ENCODE data around the gene MUC2.
"Not testable (repeated sequence)": the region's sequence is repeated elsewhere in the genome, so short reads cannot be mapped to it uniquely, and the experiment has no call there.

Gene MUC2

GRCh38 chr11:1109918-1110705 lies 35.4 kb downstream of the MUC2 start:
- Histone ChIP-seq H3K4me3 (no peak overlapping the region), H3K4me1 (peaks cover 0 to 5% (median 0%) of the 10 kb centered on the region in 10 experiments; a peak in 4 of 20 replicates), H3K4me2 (no peak overlapping the region), H3K27ac (no peak overlapping the region), H3K9ac (no peak overlapping the region), H3K27me3 (no peaks in the 10 kb centered on the region), H3K9me3 (replicated peaks in 1 of 11) (peaks cover 0 to 4% (median 0%) of the 10 kb centered on the region in 11 experiments; a peak in 1 of 22 replicates), H4K20me1 (peaks cover 0 to 4% (median 0%) of the 10 kb centered on the region in 11 experiments; a peak in 2 of 22 replicates), H3K36me3 (no peaks in the 10 kb centered on the region)
- TF ChIP-seq Cebpa-rat (IDR thresholded peaks at IDR 0.05), result no peak

- H3K4me3 ChIP-seq, result no peak overlapping the region
- H3K36me3 ChIP-seq, result no peaks in the 10 kb centered on the region
- peaks cover 0 to 5% (median 0%) of the 10 kb centered on the region in 10 experiments; a peak in 4 of 20 replicates for H3K4me1 ChIP-seq
- no peak overlapping the region for H3K27ac ChIP-seq
- H3K4me2 ChIP-seq, result no peak overlapping the region
- H4K20me1 ChIP-seq, result peaks cover 0 to 4% (median 0%) of the 10 kb centered on the region in 11 experiments; a peak in 2 of 22 replicates
- peaks cover 0 to 4% (median 0%) of the 10 kb centered on the region in 11 experiments; a peak in 1 of 22 replicates for H3K9me3 ChIP-seq (replicated peaks in 1 of 11)
- no peak for TF ChIP-seq Cebpa-rat (IDR thresholded peaks at IDR 0.05)
- H3K9ac ChIP-seq, result no peak overlapping the region
- H3K27me3 ChIP-seq, result no peaks in the 10 kb centered on the region; a peak in 1 of 22 replicates
Observed at GRCh38 chr11:1111545-1112212, 37.0 kb downstream of the MUC2 start.

GRCh38 chr11:1112351-1113191 lies 37.9 kb downstream of the MUC2 start:
- peaks cover 0 to 5% (median 0%) of the 10 kb centered on the region in 10 experiments; a peak in 1 of 20 replicates for H3K4me1 ChIP-seq
- H3K4me2 ChIP-seq, result no peak overlapping the region
- H4K20me1 ChIP-seq, result peaks cover 0 to 4% (median 0%) of the 10 kb centered on the region in 11 experiments; a peak in 2 of 22 replicates
- no peak for TF ChIP-seq Cebpa-rat (IDR thresholded peaks at IDR 0.05)
- peaks cover 0 to 4% (median 0%) of the 10 kb centered on the region in 11 experiments; a peak in 1 of 22 replicates for H3K9me3 ChIP-seq (replicated peaks in 1 of 11)
- H3K27ac ChIP-seq, result no peak overlapping the region
- H3K27me3 ChIP-seq, result no peaks in the 10 kb centered on the region; a peak in 1 of 22 replicates
- H3K36me3 ChIP-seq, result no peaks in the 10 kb centered on the region
- H3K4me3 ChIP-seq, result no peak overlapping the region
- no peak overlapping the region for H3K9ac ChIP-seq

GRCh38 chr11:1113405-1114201 lies 38.9 kb downstream of the MUC2 start:
- no peaks in the 10 kb centered on the region; a peak in 1 of 22 replicates for H3K27me3 ChIP-seq
- no peak overlapping the region for H3K4me2 ChIP-seq
- peaks cover 0 to 4% (median 0%) of the 10 kb centered on the region in 11 experiments; a peak in 1 of 22 replicates for H3K9me3 ChIP-seq (replicated peaks in 1 of 11)
- no peak overlapping the region for H3K9ac ChIP-seq
- TF ChIP-seq Cebpa-rat (IDR thresholded peaks at IDR 0.05), result no peak
- no peak overlapping the region for H3K4me3 ChIP-seq
- H4K20me1 ChIP-seq, result no peaks in the 10 kb centered on the region; a peak in 2 of 22 replicates
- no peaks in the 10 kb centered on the region for H3K36me3 ChIP-seq
- no peak overlapping the region for H3K27ac ChIP-seq
- peaks cover 0 to 5% (median 0%) of the 10 kb centered on the region in 10 experiments; a peak in 1 of 20 replicates for H3K4me1 ChIP-seq

GRCh38 chr11:1115292-1115691 lies 40.6 kb downstream of the MUC2 start:
- not testable (repeated sequence) for H3K4me1 ChIP-seq; H4K20me1 ChIP-seq; H3K9me3 ChIP-seq (replicated peaks in 1 of 11); H3K36me3 ChIP-seq; H3K27ac ChIP-seq; H3K4me2 ChIP-seq; H3K27me3 ChIP-seq; H3K9ac ChIP-seq; H3K4me3 ChIP-seq

- no peak overlapping the region for H3K4me3 ChIP-seq
- H3K4me1 ChIP-seq, result peaks cover 0 to 5% (median 0%) of the 10 kb centered on the region in 10 experiments; a peak in 1 of 20 replicates
- H3K9ac ChIP-seq, result no peak overlapping the region
- H3K27me3 ChIP-seq, result no peaks in the 10 kb centered on the region; a peak in 2 of 22 replicates
- TF ChIP-seq Cebpa-rat (IDR thresholded peaks at IDR 0.05), result no peak
- peaks cover 0 to 15% (median 0%) of the 10 kb centered on the region in 11 experiments; a peak in 4 of 22 replicates for H4K20me1 ChIP-seq
- no peak overlapping the region for H3K4me2 ChIP-seq
- H3K27ac ChIP-seq, result no peak overlapping the region
- H3K36me3 ChIP-seq, result no peaks in the 10 kb centered on the region
- H3K9me3 ChIP-seq (replicated peaks in 1 of 11), result peaks cover 0 to 4% (median 0%) of the 10 kb centered on the region in 11 experiments; a peak in 1 of 22 replicates
Observed at GRCh38 chr11:1116104-1116503, 41.4 kb downstream of the MUC2 start.

GRCh38 chr11:1116666-1117390 lies 42.2 kb downstream of the MUC2 start:
- Histone ChIP-seq H3K4me2 (no peak overlapping the region), H3K4me1 (peaks cover 0 to 5% (median 0%) of the 10 kb centered on the region in 10 experiments; a peak in 1 of 20 replicates), H3K27me3 (peaks cover 0 to under 1% (median 0%) of the 10 kb centered on the region in 11 experiments; a peak in 2 of 22 replicates), H3K9ac (no peak overlapping the region), H3K4me3 (no peak overlapping the region), H4K20me1 (peaks cover 0 to 15% (median 0%) of the 10 kb centered on the region in 11 experiments; a peak in 4 of 22 replicates), H3K27ac (no peak overlapping the region), H3K36me3 (no peaks in the 10 kb centered on the region), H3K9me3 (replicated peaks in 1 of 11) (peaks cover 0 to 4% (median 0%) of the 10 kb centered on the region in 11 experiments; a peak in 1 of 22 replicates)
- no peak for TF ChIP-seq Cebpa-rat (IDR thresholded peaks at IDR 0.05)
